Muscle of leg (tissue), 11 donors: Measurements from ENCODE around the gene PROZ. TPM values are rescaled to one million over a fixed set of nuclear protein-coding genes. Genes with fewer than 3 reads are reported as not detected.

Experiments used
- DNase-seq: peaks from one replicate; pipeline ENCODE4 v3.0.0; 2013
- H3K27ac ChIP-seq: one replicate; pipeline ENCODE4 v1.5.1; 2013; ENCODE audit warnings: mild to moderate bottlenecking, low read length, control low read depth
- H3K27me3 ChIP-seq: one replicate; pipeline ENCODE4 v1.6.1; 2013; ENCODE audit warnings: low read length; ENCODE audit not compliant: control insufficient read depth, insufficient read depth
- H3K36me3 ChIP-seq: one replicate; pipeline ENCODE4 v1.6.1; 2013; ENCODE audit warnings: low read length; ENCODE audit not compliant: control insufficient read depth, insufficient read depth
- H3K4me1 ChIP-seq: one replicate; pipeline ENCODE4 v1.6.1; 2013; ENCODE audit warnings: low read length; ENCODE audit not compliant: control insufficient read depth, insufficient read depth
- H3K4me3 ChIP-seq: one replicate; pipeline ENCODE4 v1.5.1; 2013; ENCODE audit warnings: low read length, control low read depth
- H3K9me3 ChIP-seq: replicated peaks from 2 replicates; pipeline ENCODE4 v1.6.1; 2013; ENCODE audit warnings: low read depth, low read length; ENCODE audit not compliant: control insufficient read depth
- WGBS: methylation state at CpG from one replicate; pipeline ENCODE4 v1.1.5; 2013; ENCODE audit warnings: missing lambda C conversion rate; ENCODE audit not compliant: insufficient coverage; 5-methylcytosine and 5-hydroxymethylcytosine counted together
- polyA plus RNA-seq, 8 donors: library from polyadenylated mRNA; unstranded; fragments of 120-200 nt; gene quantifications; one replicate each; pipeline versions ENCODE4 v1.2.1 to v1.2.3, GENCODE V29; 2013; ENCODE audit warnings: inconsistent platforms in 1 of 8, low replicate concordance in 1 of 8; ENCODE audit not compliant: insufficient read length in 8 of 8, insufficient read depth in 1 of 8
- total RNA-seq: library from RNA; stranded (reverse); fragments of 120-200 nt; gene quantifications from one replicate; pipeline ENCODE4 v1.2.4, GENCODE V29; 2013

Gene PROZ
- total and polyA plus RNA-seq, 9 donors = 0.08 to 0.28 (median 0.15) TPM; not detected in 3

GRCh38 chr13:113167575-113167974, 9.1 kb downstream of the PROZ start:
- no peak overlapping the region for H3K27ac ChIP-seq
- H3K4me1 ChIP-seq = peaks cover 11% of the 10 kb centered on the region
- DNase-seq = no peak
- no CpG with 5 or more reads among the region's 3 CpGs for WGBS
- peaks cover 26% of the 10 kb centered on the region for H3K36me3 ChIP-seq
- H3K4me3 ChIP-seq = no peak overlapping the region
- H3K9me3 ChIP-seq = no peaks in the 10 kb centered on the region
- H3K27me3 ChIP-seq = peaks cover 11% of the 10 kb centered on the region

DNA sequence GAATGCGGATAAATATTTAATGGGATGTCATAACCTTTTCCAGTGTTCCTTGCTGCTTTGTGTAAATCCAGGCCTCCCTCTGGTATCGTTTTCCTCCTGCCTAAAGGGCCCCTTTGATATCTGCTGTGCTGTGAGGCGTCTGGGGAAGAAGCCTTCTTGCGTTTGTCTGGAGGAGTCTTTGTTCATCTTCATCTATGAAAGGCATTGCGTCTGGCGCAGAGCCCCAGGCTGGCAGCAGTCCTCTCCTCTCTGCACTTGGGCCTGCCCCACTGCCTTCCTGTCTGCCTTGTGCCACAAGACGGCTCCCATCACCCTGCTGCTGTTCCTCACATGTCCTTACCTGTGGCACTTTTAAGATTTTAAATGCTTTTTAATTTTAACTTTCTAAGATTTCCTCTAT, 9.8 kb downstream of the PROZ start:
- Histone ChIP-seq H3K36me3 (peaks cover 31% of the 10 kb centered on the region), H3K27me3 (peaks cover 5% of the 10 kb centered on the region), H3K9me3 (no peaks in the 10 kb centered on the region), H3K27ac (no peak overlapping the region), H3K4me3 (no peak overlapping the region), H3K4me1 (peaks cover 5% of the 10 kb centered on the region)
- DNase-seq = no peak
- 100% methylated on average over 3 of the region's 7 CpGs for WGBS

DNA sequence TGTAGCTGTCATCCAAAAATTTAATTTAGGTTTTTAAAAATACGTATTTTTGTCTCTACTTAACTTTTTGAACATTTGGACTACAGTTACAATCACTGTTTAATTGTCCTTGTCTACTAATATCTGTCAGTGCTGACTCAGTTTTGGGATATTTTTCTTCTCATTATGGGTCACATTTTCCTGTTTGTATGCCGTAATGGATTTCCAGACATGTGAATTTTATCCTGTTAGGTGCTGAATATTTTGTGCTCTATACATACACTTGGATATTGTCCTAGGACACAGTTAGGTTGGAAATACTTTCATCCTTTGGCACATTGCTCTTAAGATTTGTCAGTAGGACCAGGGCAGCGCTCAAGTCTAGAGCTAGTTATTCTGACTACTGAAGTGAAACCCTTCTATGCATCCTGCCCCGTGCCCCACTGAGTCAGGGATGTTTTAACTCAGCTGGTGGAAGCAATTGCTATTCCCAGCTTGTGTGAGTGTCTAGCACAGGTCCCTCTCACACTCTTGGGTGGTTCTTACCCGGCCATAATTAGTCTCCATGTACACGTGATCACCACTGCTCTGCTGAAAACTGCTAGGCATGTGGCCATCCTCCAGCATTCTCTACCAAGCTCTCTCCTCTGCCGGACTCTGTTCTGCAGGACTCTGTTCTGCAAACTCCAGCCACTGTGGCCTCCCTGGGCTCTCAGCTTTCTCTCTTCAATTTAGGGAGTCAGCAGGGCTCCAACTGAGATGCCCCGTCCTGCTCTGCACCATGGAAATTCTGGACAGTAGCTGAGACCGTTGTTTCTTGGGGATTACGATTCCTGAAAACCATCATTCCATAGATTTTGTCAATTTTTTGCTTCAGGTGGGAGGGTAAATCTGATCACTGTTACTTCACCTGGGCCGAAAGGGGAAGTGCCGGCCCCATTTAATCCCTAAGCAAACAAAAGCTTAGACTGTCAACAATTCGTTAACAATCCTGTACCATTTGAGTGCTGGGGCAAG, 11.1 kb downstream of the PROZ start:
- 95% methylated on average over 6 of the region's 13 CpGs for WGBS
- DNase-seq = no peak
- Histone ChIP-seq H3K27me3 (no peaks in the 10 kb centered on the region), H3K9me3 (no peaks in the 10 kb centered on the region), H3K36me3 (peaks cover 38% of the 10 kb centered on the region), H3K27ac (no peak overlapping the region), H3K4me1 (no peaks in the 10 kb centered on the region), H3K4me3 (no peak overlapping the region)

DNA sequence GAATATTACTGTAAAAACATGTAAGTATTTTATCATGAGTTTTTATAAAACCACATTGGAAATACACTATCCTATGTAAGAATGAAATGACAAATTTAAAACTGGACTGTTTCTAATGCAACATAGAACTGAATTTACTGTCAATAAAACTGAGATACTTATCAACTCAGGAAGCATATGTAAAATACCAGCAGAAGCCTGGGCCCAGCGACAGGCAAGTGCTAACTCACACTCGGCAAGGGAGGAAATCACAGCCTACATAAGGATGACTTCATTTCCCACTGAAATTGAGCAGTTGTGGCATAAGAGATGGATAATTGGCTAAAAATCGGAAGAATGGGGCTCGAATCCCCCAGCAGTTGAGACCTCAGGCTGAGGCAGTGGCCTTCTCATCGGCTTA, 12.1 kb downstream of the PROZ start:
- peaks cover 48% of the 10 kb centered on the region for H3K36me3 ChIP-seq
- H3K9me3 ChIP-seq = no peaks in the 10 kb centered on the region
- no peak for DNase-seq
- no peak overlapping the region for H3K4me3 ChIP-seq
- no peak overlapping the region for H3K27ac ChIP-seq
- 95% methylated on average over 3 of the region's 5 CpGs for WGBS
- no peaks in the 10 kb centered on the region for H3K4me1 ChIP-seq
- no peaks in the 10 kb centered on the region for H3K27me3 ChIP-seq

GRCh38 chr13:113171250-113172125, 13.0 kb downstream of the PROZ start:
- H3K9me3 ChIP-seq = no peaks in the 10 kb centered on the region
- no peak overlapping the region for H3K4me3 ChIP-seq

GRCh38 chr13:113172419-113172926, 14.0 kb downstream of the PROZ start:
- WGBS = 95% methylated on average over 11 of the region's 13 CpGs
- H3K27ac ChIP-seq = no peak overlapping the region
- DNase-seq = no peak
- no peaks in the 10 kb centered on the region for H3K27me3 ChIP-seq
- H3K4me3 ChIP-seq = no peak overlapping the region
- H3K4me1 ChIP-seq = no peaks in the 10 kb centered on the region
- H3K9me3 ChIP-seq = no peaks in the 10 kb centered on the region
- H3K36me3 ChIP-seq = peaks cover 64% of the 10 kb centered on the region

More at GRCh38 chr13:113171250-113172125, 13.0 kb downstream of the PROZ start:
- Histone ChIP-seq H3K36me3 (peaks cover 57% of the 10 kb centered on the region), H3K27me3 (no peaks in the 10 kb centered on the region), H3K27ac (no peak overlapping the region), H3K4me1 (no peaks in the 10 kb centered on the region)
- WGBS = 92% methylated on average over 33 of the region's 34 CpGs
- no peak for DNase-seq

GRCh38 chr13:113176280-113176679, 17.8 kb downstream of the PROZ start:
- Histone ChIP-seq H3K4me1 (peaks cover 2% of the 10 kb centered on the region), H3K27ac (no peak overlapping the region), H3K27me3 (no peaks in the 10 kb centered on the region), H3K36me3 (peaks cover 82% of the 10 kb centered on the region), H3K9me3 (no peaks in the 10 kb centered on the region), H3K4me3 (no peak overlapping the region)
- 65% methylated on average over 2 of the region's 5 CpGs for WGBS
- no peak for DNase-seq

- no peak for DNase-seq
- peaks cover 79% of the 10 kb centered on the region for H3K36me3 ChIP-seq
- WGBS = 92% methylated on average over 5 of the region's 14 CpGs
- H3K27ac ChIP-seq = no peak overlapping the region
- H3K9me3 ChIP-seq = no peaks in the 10 kb centered on the region
- no peaks in the 10 kb centered on the region for H3K27me3 ChIP-seq
- H3K4me3 ChIP-seq = no peak overlapping the region
- H3K4me1 ChIP-seq = peaks cover 2% of the 10 kb centered on the region
These were observed 18.4 kb downstream of the PROZ start for GRCh38 chr13:113176822-113177221.

DNA sequence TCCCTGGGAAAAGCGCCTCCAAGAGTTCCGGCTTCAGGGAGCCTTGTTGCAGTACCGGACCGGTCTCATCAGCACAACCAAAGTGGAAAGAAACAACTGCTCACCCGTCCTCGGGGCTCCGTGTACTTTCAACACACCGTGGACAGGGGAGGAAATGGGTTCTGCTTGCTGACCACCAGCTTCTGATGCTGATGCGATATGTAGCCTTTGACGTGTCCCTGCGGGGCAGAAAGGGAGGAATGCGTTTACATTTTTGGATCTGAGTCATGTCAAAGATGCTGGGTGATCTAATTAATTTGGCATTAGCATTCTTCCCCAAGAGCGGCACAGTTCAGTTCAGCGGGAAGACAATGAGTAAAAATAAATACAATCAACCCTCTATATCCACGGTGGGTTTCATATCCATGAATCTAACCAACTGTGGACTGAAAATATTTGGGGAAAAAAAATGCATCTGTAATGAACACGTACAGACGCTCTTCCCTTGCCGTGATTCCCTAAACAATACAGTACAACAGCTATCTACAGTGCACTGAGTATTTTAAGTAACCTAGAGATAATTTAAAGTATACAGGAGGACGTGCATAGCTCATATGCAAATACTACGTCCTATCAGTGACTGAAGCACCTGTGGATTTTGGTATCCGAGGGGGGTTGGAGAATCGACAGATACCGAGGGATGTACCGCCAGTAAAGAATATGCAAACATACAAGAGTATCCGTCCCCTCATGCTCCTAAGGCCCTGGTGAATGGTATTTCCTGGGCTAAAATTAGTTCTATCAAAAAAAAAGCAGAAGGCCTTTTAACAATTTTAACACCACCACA, 19.8 kb downstream of the PROZ start:
- Histone ChIP-seq H3K4me1 (peaks cover 2% of the 10 kb centered on the region), H3K27ac (no peak overlapping the region), H3K9me3 (no peaks in the 10 kb centered on the region), H3K27me3 (no peaks in the 10 kb centered on the region), H3K4me3 (no peak overlapping the region), H3K36me3 (peaks cover 71% of the 10 kb centered on the region)
- DNase-seq = no peak
- 95% methylated on average over 14 of the region's 25 CpGs for WGBS
